CD14-positive monocyte (primary cell): ENCODE data around the gene CCL17. TPM values are rescaled to one million over a fixed set of nuclear protein-coding genes. Genes with fewer than 3 reads are reported as not detected.
"Not testable (repeated sequence)": the region's sequence is repeated elsewhere in the genome, so short reads cannot be mapped to it uniquely, and the experiment has no call there.

Experiments used
- DNase-seq, 3 donors: peaks; one replicate each; pipeline ENCODE4 v3.0.0-alpha.2; 2011 to 2022
- H2AFZ ChIP-seq: 2 replicates; pipeline ENCODE4 v1.6.0; 2012; ENCODE audit warnings: mild to moderate bottlenecking, low read depth, low read length, inconsistent platforms; ENCODE audit not compliant: insufficient read depth, poor library complexity, severe bottlenecking
- H3K27ac ChIP-seq, 2 donors: 1 replicate in 1 of 2; 2 replicates in 1 of 2; pipeline ENCODE4 v1.5.1; 2012 to 2013; ENCODE audit warnings: low read length in 2 of 2, control low read depth in 1 of 2, inconsistent platforms in 1 of 2, low read depth in 1 of 2, mild to moderate bottlenecking in 1 of 2
- H3K27me3 ChIP-seq, 2 donors: one replicate each; pipeline versions ENCODE4 v1.6.0 to v1.6.1; 2011 to 2013; ENCODE audit warnings: low read length in 2 of 2; ENCODE audit not compliant: control insufficient read depth in 2 of 2, insufficient read depth in 2 of 2
- H3K36me3 ChIP-seq, 2 donors: replicated peaks in 1 of 2; 1 replicate in 1 of 2; 2 replicates in 1 of 2; pipeline versions ENCODE4 v1.5.1 to v1.6.1; 2012 to 2013; ENCODE audit warnings: low read length in 2 of 2, control low read depth in 1 of 2, inconsistent platforms in 1 of 2, mild to moderate bottlenecking in 1 of 2; ENCODE audit not compliant: insufficient read depth in 2 of 2, control insufficient read depth in 1 of 2
- H3K4me1 ChIP-seq, 2 donors: 1 replicate in 1 of 2; 2 replicates in 1 of 2; pipeline versions ENCODE4 v1.5.1 to v1.6.1; 2012 to 2013; ENCODE audit warnings: low read length in 2 of 2, control low read depth in 1 of 2, inconsistent platforms in 1 of 2, mild to moderate bottlenecking in 1 of 2, moderate library complexity in 1 of 2; ENCODE audit not compliant: insufficient read depth in 2 of 2, control insufficient read depth in 1 of 2
- H3K4me2 ChIP-seq: replicated peaks from 2 replicates; pipeline ENCODE3; 2012; ENCODE audit warnings: low read length, moderate library complexity, mild to moderate bottlenecking; ENCODE audit not compliant: poor library complexity, severe bottlenecking; ENCODE audit errors: extremely low read depth
- H3K4me3 ChIP-seq, 3 experiments: fragments of 200-600 bp in 1 of 3; sonication (generic) in 1 of 3; replicated peaks in 1 of 3; 1 replicate in 2 of 3; 2 replicates in 1 of 3; pipeline ENCODE4 v1.5.1; 2011 to 2013; ENCODE audit warnings: low read length in 3 of 3, mild to moderate bottlenecking in 3 of 3, control low read depth in 2 of 3, low read depth in 2 of 3, inconsistent platforms in 1 of 3, moderate library complexity in 1 of 3
- H3K79me2 ChIP-seq: 2 replicates; pipeline ENCODE4 v1.6.0; 2012; ENCODE audit warnings: mild to moderate bottlenecking, control low read depth, inconsistent platforms, low read length, moderate library complexity; ENCODE audit not compliant: insufficient read depth
- H3K9ac ChIP-seq: 2 replicates; pipeline ENCODE4 v1.6.0; 2017; ENCODE audit warnings: low read length, mild to moderate bottlenecking; ENCODE audit not compliant: insufficient read depth, poor library complexity, severe bottlenecking
- H3K9me3 ChIP-seq, 2 donors: replicated peaks in 1 of 2; 1 replicate in 1 of 2; 2 replicates in 1 of 2; pipeline versions ENCODE4 v1.5.1 to v1.6.1; 2012 to 2013; ENCODE audit warnings: low read length in 2 of 2, control low read depth in 1 of 2; ENCODE audit not compliant: control insufficient read depth in 1 of 2, insufficient read depth in 1 of 2
- H4K20me1 ChIP-seq: 2 replicates; pipeline ENCODE4 v1.6.0; 2012; ENCODE audit warnings: mild to moderate bottlenecking, low read length, control low read depth, moderate library complexity; ENCODE audit not compliant: insufficient read depth
- H3K27ac Mint-ChIP-seq, 7 donors: one replicate each; pipeline ENCODE4 v1.8.0; 2020; ENCODE audit warnings: mild to moderate bottlenecking in 7 of 7, mixed read lengths in 7 of 7, moderate library complexity in 6 of 7, inconsistent platforms in 2 of 7
- H3K27me3 Mint-ChIP-seq, 3 donors: one replicate each; pipeline ENCODE4 v1.8.0; 2021 to 2022; ENCODE audit warnings: low read depth in 3 of 3, mild to moderate bottlenecking in 3 of 3, mixed read lengths in 3 of 3, moderate library complexity in 3 of 3, inconsistent platforms in 1 of 3
- H3K36me3 Mint-ChIP-seq, 2 donors: one replicate each; pipeline ENCODE4 v1.8.0; 2020; ENCODE audit warnings: mixed read lengths in 2 of 2, inconsistent platforms in 1 of 2, mild to moderate bottlenecking in 1 of 2
- H3K4me1 Mint-ChIP-seq: one replicate; pipeline ENCODE4 v1.8.0; 2020; ENCODE audit warnings: mild to moderate bottlenecking, mixed read lengths
- H3K4me3 Mint-ChIP-seq, 2 donors: one replicate each; pipeline ENCODE4 v1.8.0; 2020; ENCODE audit warnings: mild to moderate bottlenecking in 2 of 2, mixed read lengths in 2 of 2, moderate library complexity in 1 of 2
- H3K9me3 Mint-ChIP-seq, 7 donors: one replicate each; pipeline ENCODE4 v1.8.0; 2020 to 2022; ENCODE audit warnings: mixed read lengths in 7 of 7, mild to moderate bottlenecking in 6 of 7, moderate library complexity in 6 of 7, inconsistent platforms in 2 of 7
- WGBS: methylation state at CpG from one replicate; pipeline ENCODE4 v1.1.5; 2013; ENCODE audit warnings: missing lambda C conversion rate; ENCODE audit not compliant: insufficient coverage; 5-methylcytosine and 5-hydroxymethylcytosine counted together
- intact Hi-C, 2 donors: fragments of 100-400 bp; cut with micrococcal nuclease; formaldehyde crosslinking; loops; one replicate each; pipeline versions ENCODE4 v1.15.0 to v1.15.1; 2023
- polyA plus RNA-seq, 3 donors: library from polyadenylated mRNA; depleted of rRNA in 1 of 3; unstranded in 2 of 3; stranded (reverse) in 1 of 3; fragments of 300-500 nt in 2 of 3; fragments of >200 nt in 1 of 3; fragmentation: Illumina TruSeq in 2 of 3; gene quantifications; 1 replicate in 2 of 3; 2 replicates in 1 of 3; pipeline ENCODE4 v1.2.3, GENCODE V29; 2012 to 2021
- TF ChIP-seq, protein P1 (sequence below): fragments of 200-600 bp; IDR thresholded peaks from one replicate; pipeline ENCODE4 v1.8.0; 2022; ENCODE audit warnings: antibody characterized with exemption, mild to moderate bottlenecking

Gene CCL17
- polyA plus RNA-seq, 3 donors, result not detected

DNA sequence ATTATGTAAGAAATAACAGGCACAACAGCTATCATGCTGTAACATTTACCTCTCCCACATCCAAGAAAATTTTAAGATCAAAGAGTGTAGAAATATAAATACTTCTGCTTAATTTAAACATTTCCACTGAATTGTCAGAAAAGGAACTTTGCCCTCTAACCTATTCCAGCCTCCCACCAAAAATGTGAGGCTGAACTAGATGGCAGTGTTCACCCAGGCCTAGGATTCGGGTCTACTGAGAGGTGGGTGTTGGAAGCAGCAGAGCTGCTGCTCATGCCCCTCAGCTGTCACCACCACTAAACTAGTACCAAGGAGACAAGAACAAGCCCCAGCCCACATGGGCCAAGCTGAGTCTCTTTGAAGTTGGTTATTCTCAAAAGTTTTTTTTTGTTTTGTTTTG, 31.3 kb downstream of the CCL17 start:
- H3K27me3 ChIP-seq, result no peaks in the 10 kb centered on the region
- no peak for DNase-seq
- Mint-ChIP-seq H3K4me1 (no peaks in the 10 kb centered on the region), H3K27me3 (no peaks in the 10 kb centered on the region), H3K9me3 (peaks cover 11 to 14% (median 12%) of the 10 kb centered on the region in 7 donors), H3K4me3 (no peak overlapping the region), H3K36me3 (peaks cover 85 to 95% of the 10 kb centered on the region in 2 donors), H3K27ac (no peak overlapping the region)
- H3K9ac ChIP-seq, result no peak overlapping the region
- TF ChIP-seq, protein P1, sequence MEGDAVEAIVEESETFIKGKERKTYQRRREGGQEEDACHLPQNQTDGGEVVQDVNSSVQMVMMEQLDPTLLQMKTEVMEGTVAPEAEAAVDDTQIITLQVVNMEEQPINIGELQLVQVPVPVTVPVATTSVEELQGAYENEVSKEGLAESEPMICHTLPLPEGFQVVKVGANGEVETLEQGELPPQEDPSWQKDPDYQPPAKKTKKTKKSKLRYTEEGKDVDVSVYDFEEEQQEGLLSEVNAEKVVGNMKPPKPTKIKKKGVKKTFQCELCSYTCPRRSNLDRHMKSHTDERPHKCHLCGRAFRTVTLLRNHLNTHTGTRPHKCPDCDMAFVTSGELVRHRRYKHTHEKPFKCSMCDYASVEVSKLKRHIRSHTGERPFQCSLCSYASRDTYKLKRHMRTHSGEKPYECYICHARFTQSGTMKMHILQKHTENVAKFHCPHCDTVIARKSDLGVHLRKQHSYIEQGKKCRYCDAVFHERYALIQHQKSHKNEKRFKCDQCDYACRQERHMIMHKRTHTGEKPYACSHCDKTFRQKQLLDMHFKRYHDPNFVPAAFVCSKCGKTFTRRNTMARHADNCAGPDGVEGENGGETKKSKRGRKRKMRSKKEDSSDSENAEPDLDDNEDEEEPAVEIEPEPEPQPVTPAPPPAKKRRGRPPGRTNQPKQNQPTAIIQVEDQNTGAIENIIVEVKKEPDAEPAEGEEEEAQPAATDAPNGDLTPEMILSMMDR, result no peak
- intact Hi-C loops, result no loop called here
- no peaks in the 10 kb centered on the region for H3K4me1 ChIP-seq
- H3K36me3 ChIP-seq, result peaks cover 84 to 99% of the 10 kb centered on the region in 2 donors
- H4K20me1 ChIP-seq, result no peaks in the 10 kb centered on the region
- H3K79me2 ChIP-seq, result no peaks in the 10 kb centered on the region
- H3K4me2 ChIP-seq, result no peak overlapping the region
- WGBS, result no CpG with 5 or more reads among the region's 1 CpG
- H3K27ac ChIP-seq, result no peak overlapping the region
- no peak overlapping the region for H3K4me3 ChIP-seq
- H2AFZ ChIP-seq, result no peak overlapping the region
- H3K9me3 ChIP-seq, result peaks cover 12 to 16% of the 10 kb centered on the region in 2 donors

DNA sequence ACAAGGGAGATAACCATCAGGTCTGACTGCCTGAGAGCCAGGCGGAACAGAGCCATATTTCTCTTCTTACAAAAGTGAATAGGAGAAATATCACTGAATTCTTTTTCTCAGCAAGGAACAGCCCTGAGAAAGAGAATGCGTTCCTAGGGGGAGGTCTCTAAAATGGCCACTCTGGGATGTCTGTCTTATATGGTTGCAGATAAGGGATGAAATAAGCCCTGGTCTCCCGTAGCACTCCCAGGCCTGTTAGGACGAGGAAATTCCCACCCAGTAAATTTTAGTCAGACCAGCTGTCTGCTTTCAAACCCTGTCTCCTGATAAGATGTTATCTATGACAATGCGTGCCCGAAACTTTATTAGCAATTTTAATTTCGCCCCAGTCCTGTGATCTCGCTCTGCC, 35.4 kb downstream of the CCL17 start:
- peaks cover 45 to 74% of the 10 kb centered on the region in 2 donors for H3K36me3 ChIP-seq

DNA sequence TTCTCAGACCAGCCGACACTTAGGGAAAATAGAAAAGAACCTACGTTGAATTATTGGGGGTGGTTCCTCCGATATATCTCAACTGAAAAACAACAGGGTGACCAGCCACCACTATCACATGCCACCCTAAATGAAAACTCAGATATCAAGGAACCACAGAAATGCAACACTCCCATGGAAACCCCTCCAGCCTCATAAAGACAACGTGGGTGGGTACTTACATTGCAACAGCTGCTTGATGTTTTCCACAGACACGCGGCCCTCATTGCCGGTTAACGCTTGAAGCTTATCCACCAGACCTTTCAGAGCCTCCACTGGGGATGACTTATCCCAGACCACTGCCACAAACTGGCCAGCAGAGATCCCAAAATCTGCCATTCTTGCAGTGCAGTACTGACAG, 36.0 kb downstream of the CCL17 start:
- H4K20me1 ChIP-seq, H3K9ac ChIP-seq, H3K4me1 ChIP-seq, H2AFZ ChIP-seq, DNase-seq, H3K27me3 Mint-ChIP-seq, H3K27ac ChIP-seq, H3K27ac Mint-ChIP-seq, H3K27me3 ChIP-seq, H3K4me3 Mint-ChIP-seq, H3K4me1 Mint-ChIP-seq, H3K4me2 ChIP-seq, H3K4me3 ChIP-seq: not testable (repeated sequence)
- Histone ChIP-seq H3K36me3 (peaks cover 39 to 68% of the 10 kb centered on the region in 2 donors), H3K79me2 (peaks cover 31% of the 10 kb centered on the region), H3K9me3 (peaks cover 13 to 25% of the 10 kb centered on the region in 2 donors)
- Mint-ChIP-seq H3K9me3 (peaks cover 12 to 18% (median 15%) of the 10 kb centered on the region in 7 donors), H3K36me3 (peaks cover 52 to 60% of the 10 kb centered on the region in 2 donors)
- 100% methylated on average over 1 of the region's 8 CpGs for WGBS
- intact Hi-C loops, result loop anchor here in 1 of 2 donors (10.0 kb wide), 1 partner anchor 256 kb away; the partner anchor contains the start of genes PSME3IP1 and RSPRY1

More for the DNA sequence above, 35.4 kb downstream of the CCL17 start:
- Histone ChIP-seq H3K9me3 (peaks cover 13 to 25% of the 10 kb centered on the region in 2 donors), H3K79me2 (peaks cover 25% of the 10 kb centered on the region)
- H3K4me3 Mint-ChIP-seq, H4K20me1 ChIP-seq, DNase-seq, H3K4me1 ChIP-seq, H3K27me3 Mint-ChIP-seq, H3K4me3 ChIP-seq, H3K9ac ChIP-seq, H3K27ac Mint-ChIP-seq, H3K27ac ChIP-seq, H3K4me2 ChIP-seq, H2AFZ ChIP-seq, H3K4me1 Mint-ChIP-seq, H3K27me3 ChIP-seq: not testable (repeated sequence)
- Mint-ChIP-seq H3K9me3 (peaks cover 12 to 18% (median 15%) of the 10 kb centered on the region in 7 donors), H3K36me3 (peaks cover 57 to 65% of the 10 kb centered on the region in 2 donors)
- 100% methylated on average over 4 of the region's 8 CpGs for WGBS
- intact Hi-C loops, result loop anchor here in 1 of 2 donors (10.0 kb wide), 1 partner anchor 255 kb away; the partner anchor contains the start of genes PSME3IP1 and RSPRY1
